Sciatic nerve (tissue), 2 donors: ENCODE results near the gene THOC6. TPM values are rescaled to one million over a fixed set of nuclear protein-coding genes. Genes with fewer than 3 reads are reported as not detected.
A peak's percentile ranks its signal among the peaks of the same experiment; 100 is the strongest.

ENCODE experiments used
- ATAC-seq: fragments of 200-7000 bp; cut with Tn5 transposase; one replicate; pipeline ENCODE4 v1.9.1; 2020; ENCODE audit warnings: mild to moderate bottlenecking, moderate library complexity
- DNase-seq: peaks from one replicate; pipeline ENCODE4 v3.0.0-alpha.2; 2020; ENCODE audit warnings: low spot score
- intact Hi-C: fragments of 100-400 bp; cut with DNase I; formaldehyde crosslinking; loops from one replicate; pipeline ENCODE4 v1.14.2; 2022
- total RNA-seq: library from RNA; stranded (reverse); fragmentation: NEBNext Ultra II Directional; extraction: Animal tissue kit (Norgen Biotek cat#: 25700); gene quantifications from one replicate; pipeline ENCODE4 v1.2.1, GENCODE V29; 2021
- donor health status: DM: no; HTN: no; CAD: no.
- donor health status: DM: no; HTN: no; CAD: no.

Gene THOC6
- total RNA-seq, 1 donor from 2014 or later = 13.6 TPM

- DNase-seq (no peak), ATAC-seq (no peak)
- intact Hi-C loops = no loop called here
Measured at GRCh38 chr16:3026609-3027488, 3.0 kb downstream of the THOC6 start.

- intact Hi-C loops = no loop called here
- DNase-seq (no peak), ATAC-seq (no peak)
Measured at GRCh38 chr16:3027489-3027795, 3.6 kb downstream of the THOC6 start.

GRCh38 chr16:3027983-3028715, 4.3 kb downstream of the THOC6 start:
- intact Hi-C loops = no loop called here
- ATAC-seq (no peak), DNase-seq (peak; percentile 82)

GRCh38 chr16:3028716-3029319, 5.0 kb downstream of the THOC6 start:
- intact Hi-C loops = no loop called here
- ATAC-seq (no peak), DNase-seq (no peak)

- intact Hi-C loops = no loop called here
- no peak for DNase-seq
- ATAC-seq = no peak
Measured at GRCh38 chr16:3029491-3030221, 5.8 kb downstream of the THOC6 start.

- ATAC-seq (no peak), DNase-seq (no peak)
- intact Hi-C loops = no loop called here
Measured at GRCh38 chr16:3030222-3031212, 6.7 kb downstream of the THOC6 start.

GRCh38 chr16:3032624-3033023, 8.8 kb downstream of the THOC6 start:
- DNase-seq (no peak), ATAC-seq (no peak)
- intact Hi-C loops = no loop called here

GRCh38 chr16:3035289-3035971, 11.6 kb downstream of the THOC6 start:
- ATAC-seq (no peak), DNase-seq (no peak)
- intact Hi-C loops = no loop called here

GRCh38 chr16:3035972-3036725, 12.3 kb downstream of the THOC6 start:
- ATAC-seq = no peak
- no peak for DNase-seq
- intact Hi-C loops = no loop called here

- ATAC-seq = no peak
- no peak for DNase-seq
- intact Hi-C loops = no loop called here
Measured at GRCh38 chr16:3036726-3037315, 13.0 kb downstream of the THOC6 start, which contains the start of gene BICDL2. Gene BICDL2 (minus strand): TSS chr16:3036944. CDS start chr16:3035496, 1,448 bp downstream.

GRCh38 chr16:3038256-3038655, 14.4 kb downstream of the THOC6 start:
- intact Hi-C loops = no loop called here
- DNase-seq = no peak
- no peak for ATAC-seq

- no peak for DNase-seq
- intact Hi-C loops = no loop called here
- no peak for ATAC-seq
Measured at GRCh38 chr16:3038896-3039295, 15.1 kb downstream of the THOC6 start.

GRCh38 chr16:3042376-3042775, 18.5 kb downstream of the THOC6 start:
- no peak for ATAC-seq
- DNase-seq = no peak
- intact Hi-C loops = no loop called here

- DNase-seq (no peak), ATAC-seq (no peak)
- intact Hi-C loops = no loop called here
Measured at GRCh38 chr16:3044708-3045107, 20.9 kb downstream of the THOC6 start.

GRCh38 chr16:3045758-3046640, 22.2 kb downstream of the THOC6 start, which contains the start of gene MMP25:
Gene MMP25 (plus strand): TSS chr16:3046561. CDS start chr16:3046918, 357 bp downstream.
- DNase-seq (no peak), ATAC-seq (peak; percentile 41)
- intact Hi-C loops = no loop called here
